Measurements from ENCODE around the gene ZNF91.

GRCh38 chr19:23384166-23384565, 11.1 kb downstream of the ZNF91 start:
- TF ChIP-seq CTCF (IDR thresholded peaks at IDR 0.05) (no peak), EP300 (IDR thresholded peaks at IDR 0.05) (no peak), POLR2A (IDR thresholded peaks at IDR 0.05) (no peak), POLR2AphosphoS5 (IDR thresholded peaks at IDR 0.05) (no peak)
